CD4-positive, alpha-beta T cell (primary cell): Measurements from ENCODE around the gene NLRP12. TPM values are rescaled to one million over a fixed set of nuclear protein-coding genes. Genes with fewer than 3 reads are reported as not detected.

Source experiments
- ATAC-seq: fragments of 200-7000 bp; cut with Tn5 transposase; one replicate; pipeline ENCODE4 v1.10.0; 2022; ENCODE audit warnings: mild to moderate bottlenecking; ENCODE audit not compliant: poor library complexity
- CTCF ChIA-PET: fragments of 350-600 bp; sonication (Branson Sonifier 250); formaldehyde crosslinking; loops from one replicate; lab custom pipeline; 2021; ENCODE audit warnings: antibody characterized with exemption, inconsistent platforms; lab: Charles Lee
- POLR2A ChIA-PET: fragments of 350-600 bp; sonication (Branson Sonifier 250); formaldehyde crosslinking; loops from one replicate; lab custom pipeline; 2021; ENCODE audit warnings: antibody characterized with exemption, inconsistent platforms; lab: Charles Lee
- DNase-seq, 14 experiments: peaks; one replicate each; pipeline ENCODE4 v3.0.0-alpha.2; 2013 to 2020; ENCODE audit warnings: mixed read lengths in 2 of 14
- H3K27ac ChIP-seq, 2 donors: one replicate each; pipeline versions ENCODE4 v1.5.1 to v1.7.0; 2013; ENCODE audit warnings: low read length in 2 of 2, low read depth in 1 of 2, mild to moderate bottlenecking in 1 of 2
- H3K27me3 ChIP-seq, 2 experiments: 1 replicate in 1 of 2; 2 replicates in 1 of 2; pipeline versions ENCODE4 v1.6.1 to v1.7.0; 2013; ENCODE audit warnings: low read length in 2 of 2, control low read depth in 1 of 2, mild to moderate bottlenecking in 1 of 2, moderate library complexity in 1 of 2; ENCODE audit not compliant: insufficient read depth in 2 of 2, control insufficient read depth in 1 of 2
- H3K36me3 ChIP-seq: one replicate; pipeline ENCODE4 v1.6.1; 2013; ENCODE audit warnings: low read length, control low read depth; ENCODE audit not compliant: insufficient read depth
- H3K4me1 ChIP-seq: one replicate; pipeline ENCODE4 v1.6.1; 2013; ENCODE audit warnings: low read length, control low read depth; ENCODE audit not compliant: insufficient read depth
- H3K4me3 ChIP-seq: one replicate; pipeline ENCODE4 v1.5.1; 2013; ENCODE audit warnings: mild to moderate bottlenecking, low read length, moderate library complexity
- H3K9me3 ChIP-seq, 2 experiments: 1 replicate in 1 of 2; 2 replicates in 1 of 2; pipeline versions ENCODE4 v1.6.1 to v1.7.0; 2013; ENCODE audit warnings: low read length in 2 of 2, mild to moderate bottlenecking in 2 of 2, control low read depth in 1 of 2, moderate library complexity in 1 of 2; ENCODE audit not compliant: control insufficient read depth in 1 of 2, insufficient read depth in 1 of 2
- H3K27ac Mint-ChIP-seq: one replicate; pipeline ENCODE4 v1.8.0; 2020; ENCODE audit warnings: mixed read lengths
- H3K27me3 Mint-ChIP-seq: one replicate; pipeline ENCODE4 v1.8.0; 2021; ENCODE audit warnings: mixed read lengths
- H3K36me3 Mint-ChIP-seq: one replicate; pipeline ENCODE4 v1.8.0; 2021; ENCODE audit warnings: low read depth, mixed read lengths
- H3K4me1 Mint-ChIP-seq: one replicate; pipeline ENCODE4 v1.8.0; 2021; ENCODE audit warnings: low read depth, mixed read lengths
- H3K4me3 Mint-ChIP-seq: one replicate; pipeline ENCODE4 v1.8.0; 2020; ENCODE audit warnings: mild to moderate bottlenecking, mixed read lengths
- H3K9me3 Mint-ChIP-seq: one replicate; pipeline ENCODE4 v1.8.0; 2020; ENCODE audit warnings: mixed read lengths
- CTCF ChIP-seq: fragments of 200-600 bp; IDR thresholded peaks from one replicate; pipeline ENCODE4 v1.8.0; 2022; ENCODE audit warnings: antibody characterized with exemption, mild to moderate bottlenecking
- intact Hi-C, 2 experiments: fragments of 100-400 bp; cut with DNase I in 1 of 2; cut with micrococcal nuclease in 1 of 2; formaldehyde crosslinking; loops; one replicate each; pipeline versions ENCODE4 v1.15.1 to v1.9.0; 2023 to 2025; cut with DNase I, micrococcal nuclease
- total RNA-seq, 174 experiments: library from RNA in 2 of 174; stranded (reverse) in 2 of 174; gene quantifications; one replicate each; pipeline ENCODE4 v1.2.3 and lab custom pipeline; 2021 to 2026

Gene NLRP12
- total RNA-seq, 2 experiments from 2014 or later = 0.08 TPM; not detected in 1

- H3K9me3 Mint-ChIP-seq = no peaks in the 10 kb centered on the region
- H3K9me3 ChIP-seq = peaks cover 0 to 15% of the 10 kb centered on the region in 2 experiments
- H3K27ac ChIP-seq = no peak overlapping the region
- ChIA-PET POLR2A (no interaction called here), CTCF (no interaction called here)
- H3K27ac Mint-ChIP-seq = no peak overlapping the region
- H3K27me3 ChIP-seq = no peaks in the 10 kb centered on the region
- H3K4me1 ChIP-seq = no peaks in the 10 kb centered on the region
- TF ChIP-seq CTCF = no peak
- H3K4me1 Mint-ChIP-seq = no peaks in the 10 kb centered on the region
- no peaks in the 10 kb centered on the region for H3K36me3 ChIP-seq
- H3K4me3 Mint-ChIP-seq = no peak overlapping the region
- no peak for DNase-seq
- intact Hi-C loops = no loop called here
- H3K27me3 Mint-ChIP-seq = peaks cover 23% of the 10 kb centered on the region
- ATAC-seq = no peak
- no peaks in the 10 kb centered on the region for H3K36me3 Mint-ChIP-seq
- no peak overlapping the region for H3K4me3 ChIP-seq
Observed at GRCh38 chr19:53787266-53787665, 36.8 kb downstream of the NLRP12 start.

- Histone ChIP-seq H3K9me3 (peaks cover 0 to 15% of the 10 kb centered on the region in 2 experiments), H3K36me3 (no peaks in the 10 kb centered on the region), H3K27ac (no peak overlapping the region), H3K27me3 (no peaks in the 10 kb centered on the region), H3K4me3 (no peak overlapping the region), H3K4me1 (no peaks in the 10 kb centered on the region)
- DNase-seq (no peak), ATAC-seq (no peak)
- H3K27ac Mint-ChIP-seq = no peak overlapping the region
- H3K27me3 Mint-ChIP-seq = peaks cover 23% of the 10 kb centered on the region
- H3K9me3 Mint-ChIP-seq = no peaks in the 10 kb centered on the region
- CTCF ChIA-PET = no interaction called here
- H3K36me3 Mint-ChIP-seq = no peaks in the 10 kb centered on the region
- no peak for TF ChIP-seq CTCF
- intact Hi-C loops = no loop called here
- no peak overlapping the region for H3K4me3 Mint-ChIP-seq
- POLR2A ChIA-PET = no interaction called here
- no peaks in the 10 kb centered on the region for H3K4me1 Mint-ChIP-seq
Observed at GRCh38 chr19:53786744-53787143, 37.4 kb downstream of the NLRP12 start.

- Mint-ChIP-seq H3K9me3 (no peaks in the 10 kb centered on the region), H3K27me3 (peaks cover 18% of the 10 kb centered on the region), H3K4me1 (no peaks in the 10 kb centered on the region), H3K27ac (no peak overlapping the region), H3K4me3 (no peak overlapping the region), H3K36me3 (no peaks in the 10 kb centered on the region)
- H3K4me1 ChIP-seq = no peaks in the 10 kb centered on the region
- POLR2A ChIA-PET = no interaction called here
- H3K27ac ChIP-seq = no peak overlapping the region
- CTCF ChIA-PET = no interaction called here
- no peaks in the 10 kb centered on the region for H3K27me3 ChIP-seq
- DNase-seq = no peak
- no peak for ATAC-seq
- H3K36me3 ChIP-seq = no peaks in the 10 kb centered on the region
- TF ChIP-seq CTCF = no peak
- H3K9me3 ChIP-seq = peaks cover 0 to 15% of the 10 kb centered on the region in 2 experiments
- H3K4me3 ChIP-seq = no peak overlapping the region
- intact Hi-C loops = no loop called here
Observed at GRCh38 chr19:53785196-53785889, 38.8 kb downstream of the NLRP12 start.
